ENCODE measurements around the gene APPBP2. TPM values are rescaled to one million over a fixed set of nuclear protein-coding genes. Genes with fewer than 3 reads are reported as not detected.
"Not testable (repeated sequence)": the region's sequence is repeated elsewhere in the genome, so short reads cannot be mapped to it uniquely, and the experiment has no call there.

APPBP2 gene
- total RNA-seq, 1 donor from 2014 or later: 23.0 TPM

DNA sequence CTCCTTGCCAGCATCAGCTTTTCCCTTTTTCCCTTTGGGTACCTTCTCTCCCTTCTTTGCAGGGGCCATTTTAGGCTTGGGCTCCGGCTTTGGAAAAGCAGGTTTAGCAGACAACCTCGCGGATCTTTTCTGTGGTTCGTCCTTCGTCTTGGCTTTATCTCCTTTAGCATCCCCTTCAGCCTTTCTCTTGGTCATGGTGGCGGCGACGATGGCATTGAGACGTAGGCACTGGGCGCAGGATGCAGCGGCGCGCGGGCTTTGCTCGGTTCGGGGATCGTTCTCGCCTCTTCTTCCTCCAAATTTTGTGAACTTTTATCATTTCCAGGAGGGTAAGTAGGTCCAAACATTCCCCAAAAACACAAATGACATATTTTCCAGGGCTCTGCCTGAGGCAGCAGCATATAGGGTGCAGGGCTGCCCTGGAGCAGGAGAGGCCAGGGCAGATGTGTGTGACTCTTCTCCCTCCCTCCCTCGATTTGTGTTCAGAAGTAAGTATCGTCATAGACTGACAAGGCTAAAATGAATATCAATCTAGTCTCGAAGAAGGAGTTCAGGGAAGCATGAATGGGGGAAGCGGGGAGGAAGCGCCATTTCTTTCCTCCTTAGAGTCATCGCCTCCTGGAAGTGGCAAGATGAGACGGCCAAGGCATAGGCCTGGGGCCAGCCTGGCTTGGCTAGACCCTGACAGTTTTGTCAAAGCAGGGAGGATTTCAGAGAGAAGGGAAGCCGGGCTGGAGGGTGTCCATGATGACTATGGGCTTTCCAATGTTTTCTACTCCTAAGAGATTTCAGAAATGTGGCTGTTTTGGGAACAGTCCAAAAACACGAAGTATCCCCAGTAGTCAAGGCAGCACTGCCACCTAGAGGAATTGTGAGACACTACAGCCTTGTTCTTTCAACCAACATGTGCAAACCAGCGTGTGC lies 90.5 kb downstream of the APPBP2 start:
- peak; percentile 86 to 91 for DNase-seq (ENCODE audit: low read depth in 2 of 2)

GRCh38 chr17:60433021-60433997 lies 92.7 kb downstream of the APPBP2 start:
- not testable (repeated sequence) for DNase-seq (ENCODE audit: low read depth in 2 of 2)

DNA sequence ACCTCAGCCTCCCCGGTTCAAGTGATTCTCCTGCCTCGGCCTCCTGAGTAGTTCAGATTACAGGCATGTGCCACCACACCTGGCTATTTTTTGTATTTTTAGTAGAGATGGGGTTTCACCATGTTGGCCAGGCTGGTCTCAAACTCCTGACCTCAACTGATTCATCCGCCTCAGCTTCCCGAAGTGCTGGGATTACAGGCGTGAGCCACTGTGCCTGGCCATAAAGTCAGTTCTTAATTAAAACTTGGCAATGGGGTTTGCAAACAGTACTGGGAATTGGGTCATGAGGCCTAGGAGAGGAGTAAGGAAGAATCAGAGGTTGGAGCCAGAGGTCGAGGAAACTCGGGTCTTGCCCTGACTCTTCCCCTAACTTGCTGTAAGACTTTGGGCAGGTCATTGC lies 95.5 kb downstream of the APPBP2 start:
- not testable (repeated sequence) for DNase-seq (ENCODE audit: low read depth in 2 of 2)

DNA sequence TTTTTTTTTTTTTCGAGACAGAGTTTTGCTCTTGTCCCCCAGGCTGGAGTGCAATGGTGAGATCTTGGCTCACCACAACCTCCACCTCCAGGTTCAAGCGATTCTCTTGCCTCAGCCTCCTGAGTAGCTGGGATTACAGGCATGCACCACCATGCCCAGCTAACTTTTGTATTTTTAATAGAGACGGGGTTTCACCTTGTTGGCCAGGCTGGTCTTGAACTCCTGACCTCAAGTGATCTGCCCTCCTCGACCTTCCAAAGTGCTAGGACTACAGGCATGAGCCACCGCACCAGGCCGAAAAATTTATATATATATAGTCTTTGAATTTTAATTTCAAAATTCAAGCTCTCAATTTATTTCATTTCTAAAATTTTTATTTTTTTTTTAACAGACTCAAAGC lies 97.6 kb downstream of the APPBP2 start:
- DNase-seq (ENCODE audit: low read depth in 2 of 2): not testable (repeated sequence)

DNA sequence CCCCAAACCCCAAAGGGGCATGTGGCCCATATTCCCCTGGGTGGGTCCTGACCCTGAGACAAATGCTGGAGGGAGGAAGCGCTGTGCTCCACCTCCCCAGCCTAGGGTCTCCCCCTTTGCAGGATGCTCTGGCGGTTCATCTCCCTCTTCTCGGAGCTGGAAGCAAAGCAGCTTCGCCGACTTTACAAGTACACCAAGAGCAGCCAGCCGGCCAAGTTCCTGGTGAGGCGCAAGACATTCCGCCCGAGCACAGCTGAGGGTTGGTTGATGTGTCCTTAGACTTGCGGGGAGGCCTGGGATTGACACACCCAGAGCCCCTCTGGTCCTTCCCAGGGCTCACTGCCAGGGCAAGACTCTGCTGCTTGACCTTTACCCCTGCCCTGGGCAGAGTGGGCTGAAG lies 99.4 kb downstream of the APPBP2 start:
- DNase-seq (ENCODE audit: low read depth in 2 of 2): no peak

DNA sequence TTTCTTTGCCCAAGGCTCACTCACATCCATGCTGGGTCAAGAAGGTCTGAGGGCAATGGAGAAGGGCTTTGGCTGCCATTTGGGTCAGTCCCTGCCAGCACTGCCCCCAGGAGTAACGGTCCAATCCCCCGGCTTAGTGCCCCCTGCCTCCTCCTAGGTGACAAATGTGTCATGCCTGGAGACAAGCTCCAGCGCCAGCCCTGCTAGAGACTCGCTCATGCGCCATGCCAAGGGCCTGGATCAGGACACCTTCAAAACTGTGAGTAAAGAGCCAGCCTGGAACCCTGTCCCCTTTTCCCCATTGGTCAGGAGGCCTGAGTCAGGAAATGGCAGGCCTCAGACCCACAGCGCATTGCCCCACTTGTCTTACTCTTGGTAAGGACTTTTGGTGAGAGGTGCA lies 100.4 kb downstream of the APPBP2 start:
- no peak for DNase-seq (ENCODE audit: low read depth in 2 of 2)

DNA sequence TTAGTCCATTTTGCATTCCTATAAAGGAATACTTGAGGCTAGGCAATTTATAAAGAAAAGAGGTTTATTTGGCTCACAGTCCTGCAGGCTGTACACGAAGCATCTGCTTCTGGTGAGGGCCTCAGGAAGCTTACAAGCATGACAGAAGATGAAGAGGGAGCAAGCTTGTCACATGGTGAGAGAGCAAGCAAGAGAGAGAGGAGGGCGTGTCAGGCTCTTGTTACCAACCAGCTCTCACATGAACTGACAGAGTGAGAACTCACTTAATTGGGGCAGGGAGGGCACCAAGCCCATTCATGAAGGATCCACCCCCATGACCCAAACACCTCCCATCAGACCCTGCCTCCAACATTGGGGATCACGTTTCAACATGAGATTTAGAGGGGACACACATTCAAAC lies 102.2 kb downstream of the APPBP2 start:
- DNase-seq (ENCODE audit: low read depth in 2 of 2): no peak

DNA sequence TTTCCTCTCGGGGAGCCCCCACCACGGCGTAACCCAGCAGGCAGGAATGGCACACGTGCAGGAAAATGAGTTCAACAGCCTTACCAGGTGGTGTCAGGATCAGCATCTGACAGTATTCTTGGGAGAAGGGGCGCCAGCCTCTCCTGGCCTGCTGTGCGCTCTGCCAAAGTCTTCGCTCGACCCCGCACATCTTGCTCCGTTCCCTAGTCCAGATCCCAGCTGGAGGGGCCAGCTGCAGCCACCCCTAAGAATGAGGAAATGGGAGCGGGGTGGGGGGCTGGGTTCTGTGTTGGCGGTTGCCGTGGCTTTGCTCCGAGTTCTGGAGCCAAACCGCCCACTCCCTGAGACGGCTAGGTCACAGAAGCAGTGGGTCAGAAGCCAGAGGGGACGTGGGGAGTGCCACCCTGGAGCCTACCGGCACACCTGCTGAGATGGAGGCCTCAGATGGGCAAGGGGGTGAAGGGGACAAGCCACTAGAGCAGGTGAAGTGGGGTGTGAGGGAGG lies 103.8 kb downstream of the APPBP2 start, which contains the start of gene CHCT1:
CHCT1 (plus strand) TSS at position 328 of the 504 bp plus-strand sequence; CDS start at position 432, 104 bp downstream.
- DNase-seq (ENCODE audit: low read depth in 2 of 2): no peak

DNA sequence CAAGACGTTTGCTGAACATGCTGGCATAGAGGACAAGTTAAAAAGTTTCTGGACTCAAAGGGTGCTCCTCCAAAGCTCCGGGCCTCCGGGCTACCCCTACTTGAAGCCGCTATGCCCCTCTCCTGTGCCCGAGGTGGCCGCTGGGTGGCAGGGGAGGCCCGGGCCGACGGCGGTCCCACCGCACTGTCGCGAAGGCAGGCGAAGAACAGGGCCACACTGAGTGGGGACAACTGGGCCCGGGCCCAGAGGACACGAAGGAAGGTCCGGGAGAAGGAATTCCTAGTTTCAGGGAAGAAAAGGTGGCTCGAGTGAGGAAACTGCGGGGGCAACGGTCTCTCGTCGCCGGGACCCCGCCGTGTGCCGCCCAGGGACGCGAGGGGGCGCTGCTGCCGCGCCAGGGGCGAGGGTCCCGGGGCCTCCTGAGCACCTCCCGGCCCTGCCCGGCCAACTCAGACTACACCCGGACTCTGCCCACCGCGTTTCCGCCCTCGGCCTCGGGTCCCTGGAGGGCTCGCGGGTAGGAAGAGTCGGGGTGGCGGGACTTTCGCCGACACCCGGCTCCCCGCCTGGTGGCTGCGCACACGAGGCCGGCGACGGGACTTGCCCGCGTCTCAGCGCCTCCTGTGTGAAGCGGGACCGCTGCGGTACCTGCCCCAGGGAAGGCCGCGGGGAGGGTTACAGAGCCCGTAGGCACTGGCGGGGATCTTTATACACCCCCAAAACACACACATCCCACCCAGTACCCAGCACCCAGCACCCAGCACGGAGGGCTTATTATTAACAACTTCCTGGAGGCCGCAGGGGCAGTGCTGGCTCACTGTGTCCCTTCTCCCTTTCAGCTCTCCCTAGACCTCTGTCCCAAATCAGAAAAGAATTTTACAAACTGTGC lies 104.5 kb downstream of the APPBP2 start:
- peak; percentile 59 to 68 for DNase-seq (ENCODE audit: low read depth in 2 of 2)

DNA sequence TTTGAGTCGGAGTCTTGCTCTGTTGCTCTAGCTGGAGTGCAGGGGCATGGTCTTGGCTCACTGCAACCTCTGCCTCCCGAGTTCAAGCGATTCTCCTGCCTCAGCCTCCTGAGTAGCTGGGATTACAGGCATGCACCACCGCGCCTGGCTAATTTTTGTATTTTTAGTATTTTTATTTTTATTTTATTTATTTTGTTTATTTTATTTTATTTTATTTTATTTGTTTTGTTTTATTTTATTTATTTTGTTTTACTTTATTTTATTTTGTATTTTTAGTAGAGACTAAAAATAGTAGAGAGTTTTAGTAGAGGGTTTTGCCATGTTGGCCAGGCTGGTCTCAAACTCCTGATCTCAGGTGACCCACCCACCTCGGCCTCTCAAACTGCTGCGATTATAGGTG lies 106.2 kb downstream of the APPBP2 start:
- not testable (repeated sequence) for DNase-seq (ENCODE audit: low read depth in 2 of 2)

GRCh38 chr17:60419003-60419402 lies 107.0 kb downstream of the APPBP2 start:
- not testable (repeated sequence) for DNase-seq (ENCODE audit: low read depth in 2 of 2)

GRCh38 chr17:60416368-60416925 lies 109.6 kb downstream of the APPBP2 start:
- peak in 1 of 2 donors; percentile 75 for DNase-seq (ENCODE audit: low read depth in 2 of 2)

- DNase-seq (ENCODE audit: low read depth in 2 of 2): no peak
Measured at GRCh38 chr17:60415146-60415545, 110.9 kb downstream of the APPBP2 start.

- no peak for DNase-seq (ENCODE audit: low read depth in 2 of 2)
Measured at GRCh38 chr17:60412701-60413100, 113.3 kb downstream of the APPBP2 start.

DNA sequence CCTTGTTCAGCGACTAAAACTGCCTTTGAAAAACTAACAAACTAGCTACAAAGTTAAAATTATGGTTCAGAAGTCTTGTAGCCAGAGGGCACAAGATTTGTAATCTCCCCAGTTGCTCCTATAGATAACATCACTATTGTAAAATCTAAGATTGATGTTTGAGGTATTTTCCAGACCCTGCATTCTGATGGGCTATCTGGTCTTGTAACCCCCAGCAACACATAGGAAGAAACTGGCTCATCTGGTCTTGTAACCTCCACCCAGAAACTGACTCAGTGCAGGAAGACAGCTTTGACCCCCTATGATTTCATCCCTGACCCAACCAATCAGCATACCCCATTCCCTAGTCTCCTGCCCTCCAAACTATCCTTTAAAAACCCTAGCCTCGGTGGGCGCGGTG lies 116.0 kb downstream of the APPBP2 start:
- DNase-seq (ENCODE audit: low read depth in 2 of 2): no peak

DNA sequence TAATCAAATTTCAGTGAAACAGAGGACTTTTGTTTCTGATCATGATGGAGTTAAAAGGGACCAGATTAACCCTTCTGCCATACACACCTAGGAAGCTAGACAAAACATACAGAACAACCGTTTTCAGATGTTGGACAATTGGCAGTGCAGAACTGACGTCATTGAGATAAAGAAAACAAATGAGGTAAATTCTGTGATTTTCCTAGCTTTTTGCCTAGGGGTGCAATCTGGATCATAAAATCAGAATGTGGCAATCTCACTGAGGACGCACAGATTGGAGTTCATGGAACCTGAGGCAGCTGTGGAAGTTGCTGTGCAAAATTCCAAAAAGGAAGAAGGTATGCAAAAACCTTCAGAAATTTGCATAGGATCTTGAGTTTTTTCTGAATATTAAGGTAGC lies 119.2 kb downstream of the APPBP2 start:
- no peak for DNase-seq (ENCODE audit: low read depth in 2 of 2)

DNA sequence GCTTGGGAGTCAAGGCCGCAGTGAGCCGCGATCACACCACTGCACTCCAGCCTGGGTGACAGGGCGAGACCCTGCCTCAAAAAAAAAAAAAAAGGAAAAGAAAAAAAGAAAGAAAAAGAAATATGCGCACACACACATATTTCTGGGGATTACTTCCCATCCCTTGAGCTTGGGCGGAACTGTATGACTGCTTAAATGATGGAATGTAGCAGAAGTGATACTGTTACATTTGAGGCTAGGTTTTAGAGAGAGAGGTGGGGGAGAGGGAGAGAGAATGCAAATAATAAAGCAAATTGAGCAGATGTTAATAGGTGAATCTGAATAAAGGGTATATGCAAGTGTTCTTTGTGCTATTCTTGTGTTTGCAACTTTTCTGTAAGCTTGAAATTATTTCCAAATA lies 122.1 kb downstream of the APPBP2 start:
- DNase-seq (ENCODE audit: low read depth in 2 of 2): no peak

- no peak for DNase-seq (ENCODE audit: low read depth in 2 of 2)
Measured at GRCh38 chr17:60403523-60403810, 122.6 kb downstream of the APPBP2 start.

GRCh38 chr17:60401819-60402218 lies 124.2 kb downstream of the APPBP2 start:
- no peak for DNase-seq (ENCODE audit: low read depth in 2 of 2)

DNA sequence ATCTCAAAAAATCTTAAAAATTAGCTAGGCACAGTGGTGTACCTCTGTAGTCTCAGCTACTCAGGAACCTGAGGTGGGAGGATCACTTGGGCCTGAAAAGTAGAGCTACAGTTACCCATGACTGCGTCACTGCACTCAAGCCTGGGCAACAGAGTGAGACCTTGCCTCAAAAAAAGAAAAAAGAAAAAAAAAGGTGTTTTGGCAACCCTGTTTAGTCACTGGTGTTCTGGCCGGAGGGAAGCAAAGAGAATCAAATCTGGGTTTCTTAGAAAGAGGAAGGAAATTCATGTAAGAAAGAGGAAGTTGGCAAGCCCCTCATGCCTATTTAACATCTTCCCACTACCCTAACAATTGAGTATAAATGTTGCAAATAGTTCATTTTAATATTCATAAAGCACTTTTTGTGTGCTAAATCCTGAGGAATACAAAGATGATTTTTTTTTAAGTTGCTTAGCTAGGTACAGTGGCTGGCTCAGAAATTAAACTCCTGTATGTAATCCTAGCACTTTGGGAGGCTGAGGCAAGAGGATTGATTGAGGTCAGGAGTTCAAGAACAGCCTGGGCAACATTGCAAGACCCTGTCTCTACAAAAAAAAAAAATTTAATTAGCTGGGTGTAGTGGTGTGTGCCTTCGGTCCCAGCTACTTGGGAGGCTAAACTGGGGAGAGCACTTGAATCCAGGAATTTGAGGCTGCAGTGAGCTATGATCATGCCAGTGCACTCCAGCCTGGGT lies 127.6 kb downstream of the APPBP2 start:
- no peak for DNase-seq (ENCODE audit: low read depth in 2 of 2)
